Measurements from ENCODE around the gene LIPC. TPM values are rescaled to one million over a fixed set of nuclear protein-coding genes. Genes with fewer than 3 reads are reported as not detected.

LIPC gene
- total RNA-seq, 4 donors from 2014 or later, result 0.47 TPM; not detected in 3

- no peak for TF ChIP-seq CTCF (IDR thresholded peaks at IDR 0.05 in 4 of 5, conservative IDR thresholded peaks at IDR 0.05 in 1 of 5)
- no peak for TF ChIP-seq POLR2A (IDR thresholded peaks at IDR 0.05)
- H3K27me3 ChIP-seq, result no peaks in the 10 kb centered on the region
- ATAC-seq (no peak), DNase-seq (no peak)
- no peaks in the 10 kb centered on the region for H3K9me3 ChIP-seq
- H3K4me1 ChIP-seq, result no peaks in the 10 kb centered on the region
- in situ Hi-C loops (cut with MboI; ENCODE audit: low sequenced_read_pairs in 4 of 4), result no loop called here
- H3K36me3 ChIP-seq, result no peaks in the 10 kb centered on the region
- H3K27ac ChIP-seq, result no peak overlapping the region
- intact Hi-C loops (cut with DNase I; ENCODE audit: low total_unique reads), result no loop called here
- no peak overlapping the region for H3K4me3 ChIP-seq
Observed at GRCh38 chr15:58556028-58556361, 124.2 kb downstream of the LIPC start.

- intact Hi-C loops (cut with DNase I; ENCODE audit: low total_unique reads), result no loop called here
- DNase-seq, result no peak
Observed at GRCh38 chr15:58556541-58556940, 124.8 kb downstream of the LIPC start.

GRCh38 chr15:58558777-58559176 is 127.0 kb downstream of the LIPC start:
- Histone ChIP-seq H3K4me1 (no peaks in the 10 kb centered on the region), H3K4me3 (no peak overlapping the region), H3K9me3 (no peaks in the 10 kb centered on the region), H3K36me3 (no peaks in the 10 kb centered on the region), H3K27ac (no peak overlapping the region), H3K27me3 (no peaks in the 10 kb centered on the region)
- TF ChIP-seq POLR2A (IDR thresholded peaks at IDR 0.05), result no peak
- no peak for TF ChIP-seq CTCF (IDR thresholded peaks at IDR 0.05 in 4 of 5, conservative IDR thresholded peaks at IDR 0.05 in 1 of 5)
- in situ Hi-C loops (cut with MboI; ENCODE audit: low sequenced_read_pairs in 4 of 4) (no loop called here), intact Hi-C loops (cut with DNase I; ENCODE audit: low total_unique reads) (no loop called here)
- ATAC-seq (no peak), DNase-seq (no peak)

More at GRCh38 chr15:58556541-58556940, 124.8 kb downstream of the LIPC start:
- H3K27me3 ChIP-seq, result no peaks in the 10 kb centered on the region
- no peak overlapping the region for H3K27ac ChIP-seq
- no peak for ATAC-seq
- no peaks in the 10 kb centered on the region for H3K9me3 ChIP-seq
- H3K4me1 ChIP-seq, result no peaks in the 10 kb centered on the region
- no peak for TF ChIP-seq CTCF (IDR thresholded peaks at IDR 0.05 in 4 of 5, conservative IDR thresholded peaks at IDR 0.05 in 1 of 5)
- TF ChIP-seq POLR2A (IDR thresholded peaks at IDR 0.05), result no peak
- no peak overlapping the region for H3K4me3 ChIP-seq
- in situ Hi-C loops (cut with MboI; ENCODE audit: low sequenced_read_pairs in 4 of 4), result no loop called here
- no peaks in the 10 kb centered on the region for H3K36me3 ChIP-seq

GRCh38 chr15:58559904-58560588 is 128.3 kb downstream of the LIPC start:
- intact Hi-C loops (cut with DNase I; ENCODE audit: low total_unique reads), result no loop called here
- TF ChIP-seq CTCF (IDR thresholded peaks at IDR 0.05 in 4 of 5, conservative IDR thresholded peaks at IDR 0.05 in 1 of 5) (no peak), POLR2A (IDR thresholded peaks at IDR 0.05) (no peak)
- H3K36me3 ChIP-seq, result no peaks in the 10 kb centered on the region
- no peaks in the 10 kb centered on the region for H3K9me3 ChIP-seq
- in situ Hi-C loops (cut with MboI; ENCODE audit: low sequenced_read_pairs in 4 of 4), result no loop called here
- no peaks in the 10 kb centered on the region for H3K4me1 ChIP-seq
- H3K4me3 ChIP-seq, result no peak overlapping the region
- H3K27ac ChIP-seq, result no peak overlapping the region
- ATAC-seq, result no peak
- DNase-seq, result no peak
- no peaks in the 10 kb centered on the region for H3K27me3 ChIP-seq

GRCh38 chr15:58561321-58561720 is 129.5 kb downstream of the LIPC start:
- no peaks in the 10 kb centered on the region for H3K36me3 ChIP-seq
- in situ Hi-C loops (cut with MboI; ENCODE audit: low sequenced_read_pairs in 4 of 4), result no loop called here
- no peak for TF ChIP-seq CTCF (IDR thresholded peaks at IDR 0.05 in 4 of 5, conservative IDR thresholded peaks at IDR 0.05 in 1 of 5)
- no peak for TF ChIP-seq POLR2A (IDR thresholded peaks at IDR 0.05)

More at GRCh38 chr15:58561321-58561720, 129.5 kb downstream of the LIPC start:
- ATAC-seq (no peak), DNase-seq (no peak)
- Histone ChIP-seq H3K27ac (no peak overlapping the region), H3K4me3 (no peak overlapping the region), H3K27me3 (no peaks in the 10 kb centered on the region), H3K9me3 (no peaks in the 10 kb centered on the region), H3K4me1 (no peaks in the 10 kb centered on the region)
- intact Hi-C loops (cut with DNase I; ENCODE audit: low total_unique reads), result no loop called here
